NCI-H2171 treated with DMSO at 0.1 percent for 48 hours (cell line): ENCODE measurements around the gene TTLL6.
"Not testable (repeated sequence)": the region's sequence is repeated elsewhere in the genome, so short reads cannot be mapped to it uniquely, and the experiment has no call there.

ENCODE experiments used
- DNase-seq: peaks from one replicate; lab custom pipeline; 2025; lab: John Stamatoyannopoulos, UW

TTLL6 gene

DNA sequence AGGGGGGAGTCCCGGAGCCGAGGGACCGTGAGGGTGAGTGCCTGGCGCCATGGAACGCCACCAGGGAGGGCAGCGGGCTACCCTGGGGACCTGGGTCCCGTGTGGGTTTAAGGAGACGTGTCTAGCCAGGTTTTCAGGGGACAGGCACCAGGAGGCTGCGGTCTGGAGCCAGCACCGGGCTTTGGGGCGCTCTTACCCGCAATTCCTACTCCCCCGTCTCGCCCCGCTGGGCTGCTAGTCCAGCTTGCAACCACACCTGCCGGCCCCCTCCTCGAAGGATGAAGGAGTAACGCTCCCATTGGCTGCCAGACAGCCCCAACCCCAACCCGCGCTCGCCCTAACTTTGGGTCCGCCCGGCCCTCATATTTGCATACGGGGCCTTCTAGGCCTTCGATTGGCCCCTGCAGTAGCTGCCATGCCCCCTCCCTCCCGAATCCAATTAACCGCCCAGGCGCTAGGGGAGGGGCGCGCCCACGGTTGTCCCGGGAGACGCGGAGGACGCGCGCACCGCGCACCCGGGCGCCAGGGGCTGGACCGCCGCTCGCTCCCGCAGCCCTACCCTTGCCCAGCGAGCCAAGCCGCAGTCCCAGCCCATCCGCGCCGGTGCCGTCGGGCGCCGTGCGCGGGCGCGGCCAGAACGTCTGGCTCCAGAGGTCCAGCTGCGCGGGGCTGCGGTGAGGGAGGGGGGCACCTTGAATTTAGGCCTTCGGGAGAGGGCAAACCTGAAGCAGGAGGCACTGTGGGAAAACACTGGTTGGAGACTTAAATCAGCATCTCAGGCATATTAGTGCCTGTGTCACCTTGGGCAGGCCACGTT lies at the start of gene TTLL6:
Gene TTLL6, minus strand, starts transcription at position 456 of the 817 bp plus-strand sequence. Its CDS starts 157 bp downstream, at position 299.
- DNase-seq, result peak; percentile 94

DNA sequence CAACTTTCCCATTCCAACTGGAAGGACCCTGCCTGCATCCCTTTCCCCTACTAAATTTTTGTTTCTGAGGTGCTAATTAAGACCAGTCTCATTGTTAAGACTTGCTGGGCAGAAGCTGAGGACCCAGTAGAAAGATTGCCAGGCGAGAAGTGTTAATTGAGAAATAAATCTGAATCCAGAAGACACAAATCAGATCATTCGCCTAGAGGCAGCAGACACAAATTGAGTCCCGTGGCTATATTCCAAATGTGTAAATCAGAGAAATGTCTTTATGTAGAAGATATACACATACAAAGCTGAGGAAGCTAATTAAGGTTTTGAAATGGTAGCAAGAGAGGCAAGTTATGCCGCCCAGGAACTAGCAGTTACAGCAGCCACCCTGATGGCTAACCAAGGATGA lies 43.4 kb upstream of the TTLL6 start:
- no peak for DNase-seq

DNA sequence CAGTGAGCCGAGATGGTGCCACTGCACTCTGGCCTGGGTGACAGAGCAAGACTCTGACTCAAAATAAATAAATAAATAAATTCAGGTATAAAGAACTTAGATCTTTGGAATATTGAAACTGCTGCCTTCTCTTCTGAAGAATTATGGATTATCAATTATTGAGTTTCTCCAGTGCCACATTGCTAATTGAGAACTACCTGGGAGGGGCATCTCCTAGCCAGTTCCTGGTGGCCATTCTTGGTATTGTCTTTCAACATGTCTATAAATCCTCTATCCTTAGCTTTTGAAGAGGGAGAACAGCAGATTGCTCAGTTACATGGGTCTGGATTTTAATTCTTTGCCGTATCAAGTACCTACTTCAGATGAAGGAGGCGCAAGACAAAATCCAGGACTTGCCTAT lies 43.0 kb upstream of the TTLL6 start:
- no peak for DNase-seq

DNA sequence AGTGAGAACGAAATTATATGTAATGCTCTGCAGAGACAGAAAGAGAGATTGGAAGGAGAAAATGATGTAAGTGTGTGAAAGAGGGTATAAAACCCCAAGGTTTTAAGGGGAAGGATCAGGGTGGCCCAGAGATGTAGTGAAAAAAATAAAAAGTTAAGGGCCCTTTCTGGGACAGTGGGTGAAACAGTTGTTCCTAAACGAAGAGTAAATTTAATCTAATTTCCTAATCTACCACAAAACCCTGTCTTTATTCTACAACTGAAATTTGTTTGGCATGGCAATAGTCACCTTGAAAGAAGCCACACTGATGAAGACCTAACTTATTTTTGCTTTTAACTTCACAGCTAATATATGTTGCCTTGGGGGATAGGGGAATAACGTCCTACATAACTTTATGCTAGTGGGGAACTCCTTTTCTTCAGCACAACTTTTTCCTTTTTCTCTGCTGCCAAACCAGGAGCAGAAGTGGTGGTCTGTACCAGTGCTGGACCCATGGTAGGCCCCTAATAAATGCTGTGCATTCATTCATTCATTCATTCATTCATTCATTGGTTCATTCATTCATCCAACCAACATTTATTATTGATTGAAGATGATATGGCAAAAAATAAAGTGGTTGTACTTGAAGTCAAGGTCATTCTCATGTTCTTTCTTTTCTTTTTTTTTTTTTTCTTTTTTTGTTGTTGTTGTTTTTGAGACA lies 39.2 kb upstream of the TTLL6 start:
- DNase-seq, result no peak

DNA sequence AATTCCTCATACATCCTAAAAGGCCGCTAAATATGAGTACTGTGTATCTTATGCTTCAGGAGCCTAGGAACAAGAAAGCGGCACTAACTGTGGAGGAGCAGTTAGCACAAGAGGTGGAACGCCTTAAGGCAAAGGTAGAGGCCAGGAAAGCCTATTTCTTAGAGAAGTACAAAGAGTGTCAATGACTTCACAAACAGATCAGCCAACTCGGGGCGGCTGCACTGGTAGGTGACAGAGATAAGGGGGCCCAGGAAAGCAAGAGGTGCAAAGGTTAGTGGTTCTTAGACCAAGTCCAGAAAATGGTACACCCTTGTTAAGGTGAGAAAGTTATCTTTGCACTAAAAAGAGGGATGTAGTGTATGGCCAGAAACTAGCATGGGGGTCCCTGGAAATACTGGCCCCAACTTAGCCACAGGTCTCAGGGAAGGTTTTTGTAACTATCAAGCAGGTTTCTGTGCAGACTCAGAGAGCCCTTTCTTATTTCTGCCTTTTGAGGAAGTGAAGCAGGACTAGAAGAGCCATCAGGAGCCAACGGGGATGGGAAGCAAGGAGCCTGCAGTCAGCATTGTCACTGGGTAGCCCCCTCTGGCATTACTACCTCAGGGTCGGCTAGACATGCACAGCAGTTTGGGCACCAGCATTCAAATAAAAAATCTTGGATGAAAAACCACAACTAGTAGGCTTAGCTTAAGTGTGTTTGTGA lies 37.9 kb upstream of the TTLL6 start:
- no peak for DNase-seq

DNA sequence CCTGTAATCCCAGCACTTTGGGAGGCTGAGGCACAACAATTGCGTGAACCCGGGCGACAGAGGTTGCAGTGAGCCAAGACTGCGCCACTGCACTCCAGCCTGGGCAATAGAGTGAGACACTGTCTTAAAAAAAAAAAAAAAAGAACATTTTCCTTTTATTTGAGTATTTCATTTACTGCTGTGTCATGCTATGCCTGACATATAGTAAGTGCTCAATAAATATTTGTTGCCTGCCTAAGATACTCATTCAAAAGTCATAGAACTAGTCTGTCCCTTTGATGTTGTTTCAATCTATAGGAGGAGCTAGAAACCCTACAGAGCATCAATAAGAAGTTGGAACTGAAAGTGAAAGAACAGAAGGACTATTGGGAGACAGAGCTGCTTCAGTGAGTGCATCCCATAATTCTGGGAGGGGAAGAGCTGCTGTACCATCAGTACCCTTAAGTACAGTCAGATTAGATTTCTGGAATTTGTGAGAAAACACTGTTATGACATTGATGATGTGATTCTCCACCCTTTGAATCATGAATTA lies 33.8 kb upstream of the TTLL6 start:
- DNase-seq, result no peak

DNA sequence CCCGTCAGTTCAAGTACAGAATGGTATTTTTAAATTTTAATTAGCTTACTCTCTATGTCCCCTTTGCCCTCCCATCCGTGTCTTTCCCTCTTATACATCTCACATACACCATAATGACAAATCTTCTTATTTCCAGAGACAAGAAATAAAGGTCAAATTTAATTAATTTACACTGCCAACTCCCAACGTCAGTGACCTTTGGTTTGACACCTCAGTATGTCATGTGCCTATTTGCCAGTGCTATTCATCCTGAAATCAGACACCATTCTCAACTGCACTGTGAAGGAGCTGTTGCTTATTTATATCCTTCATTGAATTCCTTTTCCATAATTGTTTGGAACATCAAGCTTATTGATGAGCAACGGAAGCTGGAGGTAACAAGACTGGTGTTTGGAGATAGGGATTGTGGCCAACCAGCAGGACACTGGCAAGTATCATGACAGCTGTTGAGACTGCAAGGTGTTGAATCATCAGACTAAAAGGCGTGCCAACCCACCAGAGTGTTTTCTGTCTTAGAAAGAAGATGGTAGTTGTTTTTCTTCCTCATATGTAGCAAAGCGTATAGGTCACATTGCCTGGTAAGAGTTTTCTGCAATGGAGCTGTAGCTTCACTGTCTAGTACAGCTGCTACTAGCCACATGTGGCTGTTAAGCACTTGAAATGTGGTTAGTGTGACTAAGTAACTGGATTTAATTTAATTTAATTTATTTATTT lies 26.3 kb upstream of the TTLL6 start:
- no peak for DNase-seq

DNA sequence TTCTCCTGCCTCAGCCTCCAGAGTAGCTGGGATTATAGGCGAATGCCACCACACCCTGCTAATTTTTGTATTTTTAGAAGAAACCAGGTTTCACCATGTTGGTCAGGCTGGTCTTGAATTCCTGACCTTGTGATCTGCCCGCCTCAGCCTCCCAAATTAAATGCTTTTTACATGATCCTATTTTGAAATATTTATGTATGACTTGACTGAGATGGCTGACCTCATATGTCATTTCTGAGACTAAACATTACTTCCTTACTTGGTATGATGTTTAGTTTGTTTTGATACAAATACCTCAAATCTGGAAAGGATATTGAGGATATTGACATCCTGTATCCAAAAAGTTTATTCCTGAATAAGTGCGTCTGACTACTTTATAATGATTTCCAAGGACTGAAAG lies 25.7 kb upstream of the TTLL6 start:
- no peak for DNase-seq

DNA sequence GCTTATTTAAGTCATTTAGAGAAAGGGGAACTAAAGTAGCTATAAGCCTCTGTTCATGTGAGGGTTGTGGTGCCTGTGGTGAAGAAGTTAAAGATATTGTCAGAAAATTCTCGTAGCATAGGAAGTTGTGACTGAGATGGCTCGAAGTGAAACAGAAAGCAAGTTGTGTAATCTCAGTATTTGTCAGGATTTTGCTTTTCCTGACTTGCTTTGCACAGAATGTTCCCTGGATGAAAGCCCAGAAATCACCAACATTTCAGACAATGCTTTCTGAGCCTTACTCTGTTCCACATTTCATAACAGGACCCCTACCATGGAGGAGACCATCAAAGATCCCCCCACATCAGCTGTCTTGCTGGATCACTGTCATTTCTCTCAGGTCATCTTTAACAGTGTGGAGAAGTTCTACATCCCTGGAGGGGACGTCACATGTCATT lies 24.4 kb upstream of the TTLL6 start:
- DNase-seq, result no peak

DNA sequence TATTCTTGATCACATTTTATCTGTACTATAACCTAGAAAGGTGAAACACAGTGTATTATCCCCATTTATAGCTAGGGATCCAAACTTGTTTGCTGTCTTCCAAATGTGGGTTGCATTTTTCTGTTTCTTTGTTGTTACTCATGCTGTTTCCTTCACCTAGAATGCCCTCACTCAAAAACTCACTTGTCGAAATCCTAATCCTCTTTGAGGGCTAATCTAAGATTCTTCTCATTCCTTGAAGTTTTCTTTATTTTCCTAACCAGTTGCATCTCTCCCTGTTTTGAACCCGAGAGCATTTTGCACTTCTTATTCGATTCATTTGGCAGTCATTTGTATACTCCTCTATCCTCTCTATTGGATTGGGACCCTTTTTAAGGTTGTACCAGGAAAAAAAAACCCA lies 23.4 kb upstream of the TTLL6 start:
- DNase-seq, result no peak

DNA sequence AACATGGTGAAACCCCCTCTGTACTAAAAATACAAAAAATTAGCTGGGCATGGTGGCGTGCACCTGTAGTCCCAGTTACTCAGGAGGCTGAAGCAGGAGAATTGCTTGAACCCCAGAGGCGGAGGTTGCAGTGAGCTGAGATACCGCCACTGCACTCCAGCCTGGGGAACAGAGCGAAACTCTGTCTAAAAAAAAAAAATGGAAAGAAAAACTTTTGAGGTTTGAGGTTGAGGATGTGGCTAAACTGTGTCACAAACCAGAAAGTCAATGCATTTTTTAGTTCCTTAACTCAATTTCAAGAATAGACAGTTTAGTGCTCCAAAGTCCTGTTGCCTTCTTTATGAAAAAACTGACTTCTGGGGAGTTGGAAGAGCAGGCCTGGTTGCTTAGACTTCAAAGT lies 20.4 kb upstream of the TTLL6 start:
- DNase-seq, result not testable (repeated sequence)

DNA sequence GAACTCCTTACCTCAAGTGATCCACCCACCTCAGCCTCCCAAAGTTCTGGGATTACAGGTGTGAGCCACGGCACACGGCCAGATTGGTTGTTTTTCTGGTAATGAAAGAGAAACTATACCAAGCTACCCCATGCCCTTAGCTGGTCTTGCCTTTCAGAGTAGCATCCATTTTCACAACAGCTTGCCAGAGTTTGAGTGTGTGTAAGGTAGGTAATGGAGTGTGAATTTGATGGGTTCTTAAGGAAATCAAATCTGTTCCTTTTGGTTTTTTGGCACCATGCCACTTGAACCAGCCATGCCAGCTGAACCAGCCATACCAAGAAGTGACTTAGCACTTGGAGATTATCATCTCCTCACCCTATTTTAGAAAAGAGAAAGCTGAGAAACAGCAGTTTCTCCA lies 18.9 kb upstream of the TTLL6 start:
- peak; percentile 94 for DNase-seq

DNA sequence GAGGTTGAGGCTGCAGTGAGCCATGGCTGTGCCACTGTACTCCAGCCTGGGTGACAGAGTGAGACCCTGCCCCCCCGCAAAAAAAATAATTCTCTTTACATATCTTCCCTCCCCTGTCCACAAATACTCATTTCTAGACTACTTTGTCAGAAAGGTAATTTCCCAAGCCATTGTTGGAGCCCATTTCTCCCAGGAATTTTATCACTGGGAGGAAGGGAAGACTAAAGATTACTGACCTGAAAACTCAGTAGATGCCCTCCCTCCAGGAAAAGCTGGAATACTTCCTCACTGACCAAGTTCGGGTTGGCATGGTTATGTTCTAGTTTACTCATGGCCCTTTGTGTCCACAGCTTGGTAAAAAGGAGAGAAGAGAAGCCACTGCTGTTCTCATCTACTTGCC lies 17.9 kb upstream of the TTLL6 start:
- no peak for DNase-seq

DNA sequence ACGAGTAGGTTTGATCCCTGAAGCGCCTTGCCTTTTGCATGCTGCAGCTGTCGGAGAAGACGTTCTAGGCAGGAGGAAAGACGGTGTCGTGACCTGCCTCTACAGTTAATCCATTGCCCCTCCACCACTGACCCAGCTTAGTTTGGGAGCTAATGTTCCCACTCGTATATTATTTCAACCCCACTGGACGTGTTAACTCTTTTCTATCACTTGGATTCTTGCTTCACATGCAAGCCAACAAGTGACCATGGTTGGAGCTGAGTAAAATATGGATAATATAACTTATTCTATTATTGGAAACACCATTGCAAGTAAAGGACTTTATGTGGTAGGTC lies 14.5 kb upstream of the TTLL6 start:
- no peak for DNase-seq

DNA sequence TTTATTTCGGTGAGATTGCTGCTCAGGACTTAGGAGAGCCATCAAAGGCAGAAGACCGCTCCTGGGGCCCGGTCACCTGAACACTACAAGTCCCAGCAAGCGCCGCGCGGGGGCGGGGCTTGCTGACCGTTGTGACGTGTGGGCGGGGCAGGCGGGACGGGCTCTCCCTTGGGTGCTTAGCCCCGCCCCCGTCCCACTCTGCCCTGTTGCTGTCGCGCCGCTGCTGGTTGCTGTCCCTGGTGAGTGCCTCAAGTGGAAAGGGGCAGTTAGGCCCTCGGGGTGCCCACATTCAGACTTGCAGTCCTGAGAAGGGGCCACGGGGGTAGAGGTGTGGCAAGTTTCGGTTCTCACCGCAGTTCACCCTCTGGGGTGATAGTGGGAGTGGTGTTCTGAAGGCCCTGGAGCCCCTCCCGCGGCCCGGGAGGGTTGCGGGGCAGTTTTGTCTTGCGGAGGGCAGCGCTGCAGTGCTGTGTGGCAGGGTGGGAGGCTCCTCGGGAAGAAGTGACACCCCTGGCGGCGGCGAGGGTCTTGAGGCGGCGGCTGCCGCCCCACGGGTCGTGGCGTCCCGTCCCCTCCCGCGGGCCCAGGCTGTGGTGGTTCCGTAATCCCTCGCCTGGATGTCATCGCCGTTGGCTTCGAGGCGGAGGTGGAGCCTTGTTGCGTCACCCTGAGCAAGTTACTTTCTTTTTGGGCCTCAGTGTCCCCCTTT lies 14.0 kb upstream of the TTLL6 start, which contains the start of gene CALCOCO2:
Gene CALCOCO2, plus strand, starts transcription at position 196 of the 709 bp plus-strand sequence. CDS start 10,673 bp downstream, outside the sequence.
- peak; percentile 75 for DNase-seq

DNA sequence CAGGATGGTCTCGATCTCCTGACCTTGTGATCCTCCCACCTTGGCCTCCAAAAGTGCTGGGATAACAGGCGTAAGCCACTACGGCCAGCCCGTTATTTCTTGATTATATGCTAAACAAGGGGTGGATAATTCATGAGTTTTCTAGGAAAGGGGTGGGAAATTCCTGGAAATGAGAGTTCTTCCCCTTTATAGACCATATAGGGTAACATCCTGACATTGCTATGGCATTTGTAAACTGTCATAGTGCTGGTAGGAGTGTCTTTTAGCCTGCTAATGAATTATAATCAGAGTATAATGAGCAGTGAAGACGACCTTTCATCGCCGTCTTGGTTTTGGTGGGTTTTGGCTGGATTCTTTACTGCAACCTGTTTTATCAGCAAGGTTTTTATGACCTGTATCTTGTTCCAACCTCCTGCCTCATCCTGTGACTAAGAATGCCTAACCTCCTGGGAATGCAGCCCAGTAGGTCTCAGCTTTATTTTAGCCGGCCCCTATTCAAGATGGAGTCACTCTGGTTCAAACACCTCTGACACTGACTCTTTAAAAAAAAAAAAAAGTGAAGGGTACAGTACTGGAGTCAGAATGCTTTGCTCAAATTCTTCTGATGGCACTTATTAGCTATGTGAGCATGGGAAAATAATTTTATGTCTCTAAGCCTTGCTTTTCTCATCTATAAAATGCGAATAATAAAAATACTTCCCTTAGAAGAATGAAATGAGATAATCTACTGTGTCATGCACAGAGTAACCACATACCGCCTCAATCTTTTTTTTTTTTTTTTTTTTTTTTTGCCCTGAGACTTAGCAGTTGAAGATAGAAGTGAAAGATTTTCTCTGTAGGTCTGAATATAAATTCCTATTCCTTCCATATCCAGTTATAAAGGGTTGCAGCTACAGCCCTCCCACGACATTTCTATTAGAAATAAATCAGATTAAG lies 8.7 kb upstream of the TTLL6 start:
- DNase-seq, result no peak

DNA sequence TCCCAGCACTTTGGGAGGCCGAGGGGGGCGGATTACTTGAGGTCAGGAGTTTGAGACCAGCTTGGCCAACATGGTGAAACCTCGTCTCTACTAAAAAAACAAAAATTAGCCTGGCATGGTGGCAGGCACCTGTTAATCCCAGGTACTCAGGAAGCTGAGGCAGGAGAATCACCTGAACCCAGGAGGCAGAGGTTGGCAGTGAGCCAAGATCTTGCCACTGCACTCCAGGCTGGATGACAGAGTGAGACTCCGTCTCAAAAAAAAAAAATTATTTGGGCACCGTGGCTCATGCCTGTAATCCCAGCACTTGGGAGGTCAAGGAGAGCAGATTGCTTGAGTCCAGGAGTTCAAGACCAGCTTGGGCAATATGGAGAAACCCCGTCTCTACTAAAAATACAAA lies 3.9 kb upstream of the TTLL6 start:
- peak; percentile 29 for DNase-seq

DNA sequence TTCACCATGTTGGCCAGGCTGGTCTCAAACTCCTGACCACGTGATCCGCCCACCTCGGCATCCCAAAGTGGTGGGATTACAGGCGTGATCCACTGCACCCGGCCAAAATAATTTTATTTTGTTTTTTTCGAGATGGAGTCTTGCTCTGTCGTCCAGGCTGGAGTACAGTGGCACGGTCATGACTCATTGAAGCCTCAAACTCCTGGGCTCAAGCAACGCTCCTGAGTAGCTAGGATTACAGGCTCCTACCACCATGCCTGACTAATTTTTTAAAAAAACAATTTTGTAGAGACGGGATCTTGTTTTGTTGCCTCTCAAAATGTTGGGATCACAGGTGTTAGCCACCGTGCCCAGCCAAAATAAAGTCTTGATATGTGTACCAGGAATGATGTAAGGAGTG lies 2.4 kb upstream of the TTLL6 start:
- no peak for DNase-seq

DNA sequence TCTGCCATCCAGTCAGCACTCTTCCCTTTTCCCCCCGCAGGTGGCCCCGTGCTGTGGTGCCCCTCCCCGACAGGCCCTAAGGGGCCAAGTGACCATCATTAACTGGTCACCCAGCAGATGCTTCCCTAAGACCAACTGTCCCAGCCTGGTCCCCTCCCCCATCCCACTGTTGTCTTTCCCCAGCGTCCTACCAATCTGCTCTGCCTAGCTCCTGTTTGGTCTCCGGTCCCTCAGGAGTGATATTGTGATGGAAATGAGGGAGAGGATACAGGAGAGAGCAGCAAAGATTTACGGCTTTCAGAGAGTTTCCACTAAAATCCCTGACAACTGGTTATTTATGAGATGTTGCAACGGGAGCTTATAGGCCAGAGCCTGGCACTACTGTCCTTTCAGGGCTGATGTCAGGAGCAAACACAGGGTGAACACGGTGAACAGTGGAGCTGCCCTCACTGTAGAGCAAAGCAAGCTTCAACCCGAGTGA lies 1.4 kb upstream of the TTLL6 start:
- no peak for DNase-seq

DNA sequence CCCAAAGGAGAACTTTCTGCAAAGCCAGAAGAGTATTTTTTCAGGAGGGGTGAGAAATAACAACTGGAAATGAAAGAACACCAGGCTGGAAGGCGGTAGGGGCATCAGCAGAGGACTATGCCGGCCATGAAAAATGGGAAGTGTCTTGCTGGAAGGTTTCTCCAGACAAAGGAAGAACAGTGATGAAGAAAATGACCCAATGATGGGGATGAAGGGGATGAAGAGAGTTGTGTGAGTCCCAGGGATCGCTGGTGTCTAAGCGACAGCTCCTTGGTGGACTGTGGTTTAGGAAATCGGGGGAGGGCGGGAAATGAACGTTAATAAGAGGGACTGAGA lies 623 bp downstream of the TTLL6 start:
- DNase-seq, result no peak
